DMS 273 (cell line): ENCODE data around the gene LELP1.
A peak's percentile ranks its signal among the peaks of the same experiment; 100 is the strongest.
"Not testable (repeated sequence)": the region's sequence is repeated elsewhere in the genome, so short reads cannot be mapped to it uniquely, and the experiment has no call there.

Experiments used
- DNase-seq: peaks from one replicate; lab custom pipeline; 2025; ENCODE audit not compliant: unreplicated experiment; lab: John Stamatoyannopoulos, UW

Gene LELP1

GRCh38 chr1:153203130-153203529, at the start of gene LELP1:
Gene LELP1, plus strand, starts transcription at chr1:153203430. Its CDS starts 1,278 bp downstream, at chr1:153204708.
- no peak for DNase-seq

- DNase-seq: no peak
Measured at GRCh38 chr1:153155541-153155940, 47.7 kb upstream of the LELP1 start.

- no peak for DNase-seq
Measured at GRCh38 chr1:153168686-153169085, 34.5 kb upstream of the LELP1 start.

- DNase-seq: no peak
Measured at GRCh38 chr1:153174624-153175023, 28.6 kb upstream of the LELP1 start.

GRCh38 chr1:153178922-153179321, 24.3 kb upstream of the LELP1 start:
- no peak for DNase-seq

- DNase-seq: no peak
Measured at GRCh38 chr1:153180556-153180955, 22.7 kb upstream of the LELP1 start.

GRCh38 chr1:153188301-153188700, 14.9 kb upstream of the LELP1 start:
- DNase-seq: not testable (repeated sequence)

GRCh38 chr1:153190373-153190772, 12.9 kb upstream of the LELP1 start:
- DNase-seq: no peak

GRCh38 chr1:153192697-153193096, 10.5 kb upstream of the LELP1 start:
- peak; percentile 25 for DNase-seq

GRCh38 chr1:153194331-153195050, 8.7 kb upstream of the LELP1 start:
- DNase-seq: no peak

- DNase-seq: no peak
Measured at GRCh38 chr1:153195216-153195615, 8.0 kb upstream of the LELP1 start.

- DNase-seq: no peak
Measured at GRCh38 chr1:153202006-153202405, 1.2 kb upstream of the LELP1 start.

- DNase-seq: no peak
Measured at GRCh38 chr1:153206631-153207030, 3.4 kb downstream of the LELP1 start.

GRCh38 chr1:153210206-153210605, 7.0 kb downstream of the LELP1 start:
- no peak for DNase-seq

- DNase-seq: no peak
Measured at GRCh38 chr1:153212201-153212600, 9.0 kb downstream of the LELP1 start.

GRCh38 chr1:153213519-153213918, 10.3 kb downstream of the LELP1 start:
- DNase-seq: no peak

GRCh38 chr1:153217212-153217611, 14.0 kb downstream of the LELP1 start, which contains the start of gene PRR9:
Gene PRR9, plus strand, starts transcription at chr1:153217584. Its CDS starts 561 bp downstream, at chr1:153218145.
- DNase-seq: no peak

GRCh38 chr1:153217744-153218416, 14.7 kb downstream of the LELP1 start:
- DNase-seq: no peak

- peak; percentile 5 for DNase-seq
Measured at GRCh38 chr1:153220606-153221303, 17.5 kb downstream of the LELP1 start.

GRCh38 chr1:153223040-153223891, 20.0 kb downstream of the LELP1 start:
- DNase-seq: peak; percentile 80

GRCh38 chr1:153227810-153228209, 24.6 kb downstream of the LELP1 start:
- no peak for DNase-seq
